Activated T-cell treated with anti-CD3 and anti-CD28 coated beads for 24 hours (primary cell): ENCODE results near the gene SLCO2A1.

ENCODE experiments used
- DNase-seq: peaks from one replicate; pipeline ENCODE4 v3.0.0-alpha.2; 2020; ENCODE audit warnings: low read depth

The SLCO2A1 gene

DNA sequence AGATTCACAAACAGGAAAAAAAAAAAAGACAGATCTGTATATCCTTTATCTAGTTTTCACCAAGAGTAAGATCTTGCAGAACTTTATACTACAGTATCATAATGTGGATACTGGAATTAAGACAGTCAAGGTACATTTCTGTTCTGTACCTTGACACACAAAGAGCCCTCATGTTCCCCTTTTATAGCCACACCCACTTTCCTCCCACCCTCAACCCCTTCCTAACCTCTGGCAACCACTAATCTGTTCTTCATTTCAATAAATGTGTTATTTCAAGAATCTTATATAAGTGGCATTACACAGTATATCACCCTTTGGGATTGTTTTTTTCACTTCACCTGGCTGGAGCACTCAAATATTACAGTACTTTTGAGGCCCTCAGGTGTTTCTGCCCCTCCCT lies 130.4 kb downstream of the SLCO2A1 start:
- no peak for DNase-seq

DNA sequence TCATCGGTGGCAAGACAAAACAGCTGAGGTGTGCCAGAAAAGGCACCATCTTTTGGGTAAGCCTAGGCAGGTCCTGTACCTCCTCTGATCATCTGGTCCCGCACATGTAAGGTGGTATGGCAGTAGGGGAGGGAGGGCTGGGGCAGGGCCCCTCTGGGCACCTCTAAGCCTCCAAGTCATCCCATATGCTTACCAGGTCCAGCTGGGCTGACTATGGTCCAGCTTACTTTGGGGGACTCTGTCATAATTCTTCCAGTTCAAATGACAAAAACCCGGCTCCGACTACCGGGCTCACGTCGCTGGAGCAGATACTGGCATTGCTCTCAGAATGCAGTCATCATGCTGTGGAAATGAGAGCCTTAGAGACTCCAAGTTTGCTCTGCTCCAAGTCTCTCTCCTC lies 132.2 kb downstream of the SLCO2A1 start:
- DNase-seq, result no peak

DNA sequence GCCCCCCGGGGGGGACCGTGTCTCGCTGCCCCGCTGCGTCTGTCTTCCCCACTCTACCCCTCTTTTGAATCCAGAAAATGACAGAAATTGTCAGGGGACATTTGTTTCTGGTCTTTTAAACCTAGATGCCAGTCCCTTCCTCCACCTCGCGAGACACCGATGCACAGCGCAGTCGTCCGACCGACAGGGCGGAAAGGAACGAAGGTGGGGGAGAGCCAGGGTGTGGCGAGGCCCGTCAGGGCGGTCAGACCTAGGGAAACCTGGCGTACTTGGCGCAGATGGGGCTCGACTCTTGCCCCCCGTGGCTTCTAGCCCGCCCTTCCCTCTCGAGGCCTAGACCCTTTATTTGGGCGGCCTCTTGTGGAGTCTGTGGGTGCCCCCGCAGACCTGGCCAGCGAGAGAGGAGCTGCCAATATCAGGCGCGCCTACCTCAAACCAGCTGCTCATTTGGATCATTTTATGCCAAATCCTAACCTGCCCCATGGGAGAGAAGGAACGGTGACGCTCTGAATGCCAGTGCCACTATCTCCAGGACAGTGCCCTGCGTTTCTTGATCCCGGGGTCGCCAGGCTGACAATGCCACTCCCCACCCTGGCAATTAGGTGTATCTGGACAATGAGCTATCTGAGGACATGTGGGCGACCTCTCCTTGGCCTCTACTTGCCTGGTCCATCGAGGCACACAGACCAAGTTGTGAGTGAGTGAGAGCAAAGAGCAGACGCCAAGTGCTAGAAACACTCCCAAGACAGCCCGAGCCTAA lies 133.5 kb downstream of the SLCO2A1 start:
- DNase-seq, result no peak

DNA sequence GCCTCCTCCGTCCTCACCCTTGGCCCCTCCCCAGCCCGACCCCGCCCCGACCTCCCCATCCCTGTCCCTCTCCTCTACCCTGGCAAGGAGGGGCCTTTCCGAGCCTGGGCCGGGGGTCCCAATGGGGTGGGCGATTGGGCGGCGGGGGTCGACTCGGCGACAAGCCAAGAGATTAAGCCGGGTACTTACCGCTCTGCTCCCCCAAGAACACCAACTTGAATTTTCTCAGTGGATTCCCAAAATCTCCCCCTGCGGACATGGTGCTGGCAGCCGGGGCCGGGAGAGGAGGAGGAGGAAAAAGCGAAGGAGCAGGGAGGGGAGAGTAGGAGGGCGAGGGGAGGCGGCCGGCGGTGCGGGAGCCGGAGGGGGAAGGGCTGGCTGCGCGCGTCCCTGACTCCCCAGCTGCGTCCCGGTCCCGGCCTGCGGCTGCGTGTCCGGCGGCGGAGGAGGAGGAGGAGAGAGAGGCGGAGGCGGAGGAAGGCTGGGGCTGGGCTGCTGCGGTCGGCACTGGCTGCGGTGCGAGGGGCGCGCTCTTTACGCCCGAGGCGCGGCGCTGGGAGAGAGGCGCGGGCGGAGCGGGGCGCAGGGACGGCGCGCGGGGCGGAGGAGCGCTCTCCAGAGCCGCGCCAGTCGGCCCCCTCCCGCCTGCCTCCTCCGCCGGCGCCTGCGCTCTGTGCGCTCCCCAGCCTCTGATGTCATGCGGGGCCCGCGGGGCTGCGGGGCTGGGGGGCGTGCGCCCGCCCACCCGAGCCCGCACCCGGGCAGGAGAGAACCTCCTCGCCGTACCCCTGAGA lies 134.3 kb downstream of the SLCO2A1 start, which contains the start of gene RAB6B:
Gene RAB6B (minus strand): TSS at position 675 of the 794 bp plus-strand sequence. CDS start 416 bp downstream, at position 259.
- no peak for DNase-seq

DNA sequence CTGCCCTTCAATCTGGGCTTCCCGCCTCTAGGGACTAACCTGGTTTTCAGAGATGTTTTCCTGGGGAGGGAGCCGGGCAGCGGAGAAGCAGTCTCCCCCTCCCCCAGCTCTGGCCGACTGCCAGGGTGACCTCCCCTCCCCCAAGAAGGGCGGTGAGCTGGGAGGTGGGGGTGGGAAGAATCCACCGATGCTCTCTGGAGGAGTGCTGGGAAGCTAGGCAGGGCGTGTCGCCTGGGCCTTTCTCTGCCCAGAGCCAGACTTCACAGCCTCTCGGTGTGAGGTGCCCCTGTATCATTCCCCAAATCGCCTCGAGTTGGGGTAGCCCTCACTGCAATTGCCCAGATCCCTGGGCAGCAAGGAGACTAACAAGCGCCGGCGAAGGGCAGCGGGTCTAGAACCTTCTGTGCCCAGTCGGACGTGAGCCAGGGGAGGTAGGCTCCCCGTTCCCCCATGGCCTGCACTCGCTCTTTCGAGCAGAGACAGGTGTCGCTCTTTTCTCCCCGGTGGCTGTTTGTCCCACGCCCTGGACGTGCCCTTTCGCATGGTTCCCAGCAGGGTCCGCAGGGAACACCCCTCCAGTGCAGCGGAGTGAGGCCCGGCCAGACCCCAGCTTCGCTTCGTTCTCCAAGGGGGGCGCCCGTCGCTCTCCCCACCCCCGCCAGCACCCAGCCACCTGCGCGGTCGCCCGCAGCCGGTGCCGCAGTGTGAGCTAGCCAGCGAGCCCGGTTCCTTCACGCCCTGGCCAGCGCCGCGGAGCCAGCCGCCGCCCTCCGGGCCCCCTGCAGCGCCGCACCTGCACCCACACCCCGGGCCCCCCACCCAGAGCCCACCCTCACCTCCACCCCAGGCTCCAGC lies 135.1 kb downstream of the SLCO2A1 start:
- no peak for DNase-seq

DNA sequence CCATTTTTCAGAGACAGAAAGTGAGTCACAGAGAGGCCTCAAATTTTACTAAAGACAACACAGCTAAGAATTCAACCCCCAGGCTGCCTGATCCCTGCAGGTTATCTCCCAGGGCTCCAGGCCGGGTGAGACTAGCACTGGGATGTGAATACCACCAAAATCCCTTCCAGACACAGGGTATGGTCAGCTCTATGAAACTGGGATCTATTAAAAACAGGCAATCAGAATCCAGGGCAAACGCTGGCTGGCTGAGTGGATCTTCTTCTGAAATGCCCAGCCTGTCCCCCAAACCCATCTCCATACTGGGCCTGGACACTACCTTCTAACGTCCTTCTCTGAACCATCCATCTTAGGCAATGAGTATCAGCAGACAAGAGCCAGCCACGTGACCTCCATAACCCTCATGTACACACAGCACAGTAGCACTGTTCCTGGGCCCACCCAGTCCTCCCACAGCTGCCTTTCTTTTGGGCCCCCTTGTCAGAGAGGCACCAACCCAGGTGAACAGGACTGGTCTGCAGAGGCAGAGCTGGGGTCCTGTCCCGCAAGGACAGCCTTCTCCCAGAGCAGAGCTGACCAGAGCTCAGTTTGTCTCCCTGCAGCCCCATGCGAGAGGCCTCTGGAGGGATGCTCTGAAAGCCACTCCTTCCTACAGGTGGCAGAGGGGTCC lies 135.9 kb downstream of the SLCO2A1 start:
- no peak for DNase-seq

DNA sequence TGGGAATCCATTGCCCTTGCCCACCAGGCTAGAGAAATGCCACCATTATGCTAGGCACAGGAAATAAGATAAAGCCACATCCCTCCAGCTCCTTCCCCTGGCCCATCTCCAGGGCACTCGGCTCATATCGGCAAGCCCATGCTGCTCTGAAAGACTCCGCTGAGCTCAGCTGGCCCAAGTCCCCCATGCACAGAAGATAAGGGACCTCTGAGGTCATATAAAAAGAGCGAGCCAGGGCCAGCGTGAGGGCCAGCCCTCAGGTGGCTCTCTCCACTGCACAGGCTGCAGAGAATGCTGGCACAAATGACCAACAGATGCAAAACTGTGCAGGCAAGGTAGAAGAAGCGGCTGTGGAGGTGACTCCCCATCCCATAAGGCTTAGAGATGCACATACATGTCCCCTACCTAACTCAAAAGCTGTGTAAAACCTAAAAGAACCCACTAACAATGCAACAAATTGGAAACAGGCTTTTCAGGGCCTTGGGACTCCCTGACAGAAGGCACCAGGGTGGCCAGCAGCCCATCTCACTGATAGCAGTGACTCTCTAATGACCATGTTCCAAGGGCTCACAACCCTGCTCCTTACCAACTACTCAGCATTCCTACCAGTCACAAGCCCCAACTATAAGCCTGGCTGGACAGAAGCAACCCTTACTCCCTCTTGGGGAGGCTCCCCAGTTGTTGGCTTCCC lies 137.0 kb downstream of the SLCO2A1 start:
- DNase-seq, result no peak

DNA sequence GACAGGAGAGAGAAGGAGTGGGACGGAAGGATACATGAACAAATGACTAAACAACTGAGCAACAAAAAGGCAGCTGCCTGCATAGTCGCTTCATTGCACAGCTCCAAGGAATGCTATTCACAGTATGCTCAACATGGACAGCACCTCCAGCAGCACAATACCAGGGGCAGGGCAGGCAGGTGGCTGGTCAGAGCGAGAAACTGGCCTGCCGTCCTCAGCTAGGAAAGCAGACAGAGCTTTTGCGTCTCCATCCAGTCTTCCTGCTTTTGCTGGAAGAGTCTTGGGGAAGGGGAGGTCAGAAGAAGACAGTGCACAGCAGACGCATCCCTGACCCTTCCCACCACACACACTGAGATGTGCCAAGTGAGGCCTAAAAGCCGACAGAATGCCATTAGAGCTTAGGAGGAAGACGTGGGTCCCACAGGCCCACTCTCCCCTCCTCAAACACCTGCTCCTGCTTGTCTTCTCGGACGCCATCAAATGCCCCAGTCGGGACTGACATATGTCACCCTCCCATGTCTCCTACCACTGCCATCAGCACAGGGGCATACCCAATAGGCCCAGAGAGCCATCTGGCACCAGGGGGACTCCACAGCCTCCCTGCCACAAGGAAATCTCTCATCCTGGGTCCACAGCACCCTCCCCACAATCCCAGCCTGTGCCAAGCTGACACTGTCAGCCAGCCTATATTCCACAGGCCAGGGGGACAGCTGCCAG lies 137.9 kb downstream of the SLCO2A1 start:
- DNase-seq, result no peak

DNA sequence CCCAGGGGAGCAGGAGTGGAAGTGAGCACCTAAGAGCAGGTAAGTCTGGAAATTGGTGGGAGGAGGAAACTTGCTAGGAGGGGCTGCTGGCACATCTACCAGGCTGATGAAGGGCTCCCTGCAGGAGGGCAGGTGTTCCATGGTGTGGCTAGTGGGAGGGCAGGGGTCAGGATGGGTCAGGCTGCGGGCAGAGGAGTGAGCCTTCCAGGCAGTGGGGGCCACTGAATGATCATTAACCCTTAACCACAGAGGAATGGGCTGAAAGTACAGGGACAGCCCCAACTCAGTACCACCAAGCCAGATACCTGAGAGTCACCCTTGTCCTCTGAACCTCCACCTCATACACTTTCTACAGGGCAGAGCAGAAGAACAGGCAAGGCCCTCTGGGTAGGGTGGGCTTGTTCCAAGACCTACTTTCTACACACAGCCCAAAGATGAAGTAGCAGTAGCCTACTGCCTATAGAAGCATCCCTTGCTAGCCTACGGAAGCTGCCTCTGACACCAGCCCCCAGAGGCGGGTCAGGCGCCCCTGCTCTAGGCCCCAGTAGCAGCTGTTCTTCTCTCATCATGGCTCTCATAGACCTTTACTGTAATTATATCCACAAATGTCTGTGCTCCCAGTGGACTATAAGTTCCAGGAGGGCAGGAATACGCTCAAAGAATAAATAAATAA lies 138.6 kb downstream of the SLCO2A1 start:
- no peak for DNase-seq

DNA sequence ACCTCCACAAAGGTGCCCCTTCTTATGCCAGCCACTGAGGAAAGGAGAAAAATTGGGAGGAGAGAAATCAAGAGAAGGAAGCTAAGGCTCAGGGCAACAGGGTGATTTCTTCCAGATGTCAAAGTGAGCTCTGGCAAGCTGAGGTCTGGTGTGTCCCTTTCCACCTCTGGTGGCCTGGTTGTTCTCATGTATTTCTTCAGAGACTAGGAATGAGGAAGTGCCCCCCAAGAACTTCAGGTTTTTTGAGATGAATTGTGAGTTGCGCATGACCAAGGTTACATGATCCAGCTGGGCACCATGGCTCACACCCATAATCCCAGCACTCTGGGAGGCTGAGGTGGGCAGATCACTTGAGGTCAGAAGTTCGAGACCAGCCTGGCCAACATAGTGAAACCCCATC lies 139.7 kb downstream of the SLCO2A1 start:
- no peak for DNase-seq

DNA sequence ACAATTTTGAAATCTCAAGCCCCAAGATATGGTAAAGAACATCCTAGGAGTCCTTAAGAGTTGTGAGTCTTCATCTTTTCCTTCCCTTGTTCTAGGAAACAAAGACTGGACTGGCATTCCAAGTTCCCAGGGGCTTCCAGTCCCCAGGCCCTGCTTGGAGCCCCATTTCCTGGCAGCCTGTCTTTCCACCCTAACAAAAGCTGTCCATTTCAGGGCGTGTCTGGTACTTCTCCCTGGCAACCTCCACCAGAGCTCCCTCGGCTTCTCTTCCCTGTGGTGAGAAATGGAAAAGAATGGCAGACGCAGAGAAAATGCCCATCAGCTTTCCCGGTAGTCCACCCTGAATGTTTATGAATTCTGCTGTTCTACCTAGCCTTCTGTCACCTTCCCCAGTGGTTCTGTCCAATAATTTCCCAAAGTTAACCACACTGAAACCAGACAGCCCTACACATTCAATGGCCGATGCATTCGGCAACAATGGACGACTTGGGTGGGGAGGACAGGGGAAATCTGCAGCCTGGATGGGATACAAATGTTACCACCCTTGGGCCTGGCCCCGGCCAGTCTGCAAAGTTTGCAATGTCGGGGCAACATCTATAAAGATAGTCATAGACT lies 140.9 kb downstream of the SLCO2A1 start:
- DNase-seq, result no peak

DNA sequence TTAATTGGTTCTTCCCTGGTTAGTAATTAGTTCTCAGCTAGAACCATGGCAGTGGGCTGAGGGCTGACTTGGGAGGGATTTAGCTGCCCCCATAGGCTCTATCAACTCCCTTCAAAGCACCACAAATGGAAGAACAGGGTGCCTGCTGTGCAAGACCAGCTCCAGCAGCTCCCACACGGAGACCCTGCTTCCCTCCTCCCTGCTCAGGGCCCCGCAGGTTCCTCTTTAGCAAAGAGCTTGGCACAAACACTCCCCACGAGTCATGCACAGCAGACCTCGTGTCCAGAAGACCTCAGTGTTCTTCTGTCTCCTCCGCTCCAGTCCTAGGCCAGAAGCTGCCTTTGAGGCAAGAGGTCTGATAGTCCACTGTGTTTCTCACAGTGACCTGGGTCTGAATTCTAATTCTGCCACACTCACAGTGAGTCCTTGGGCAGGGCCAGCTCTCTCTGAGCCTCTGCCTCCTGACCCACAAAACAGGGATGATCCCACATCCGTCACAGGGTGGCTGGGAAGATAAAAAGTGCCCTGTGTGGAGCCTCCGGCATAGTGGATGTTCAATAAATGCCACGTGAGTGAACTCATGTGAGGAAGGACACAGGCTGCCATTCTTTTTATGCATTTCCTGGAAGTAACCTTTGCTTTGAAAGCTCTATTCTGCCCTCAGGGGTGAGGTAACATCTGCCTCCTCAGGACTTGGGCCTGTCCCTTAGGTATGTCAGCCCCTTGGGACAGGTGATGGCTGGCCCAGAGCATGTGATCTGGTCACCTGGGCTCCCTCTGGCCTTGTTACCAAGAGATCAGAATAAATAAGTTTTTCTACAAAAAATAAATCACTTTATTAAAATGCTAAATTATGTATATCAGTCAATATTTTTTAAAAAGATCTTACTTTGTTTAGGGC lies 141.7 kb downstream of the SLCO2A1 start:
- DNase-seq, result no peak

DNA sequence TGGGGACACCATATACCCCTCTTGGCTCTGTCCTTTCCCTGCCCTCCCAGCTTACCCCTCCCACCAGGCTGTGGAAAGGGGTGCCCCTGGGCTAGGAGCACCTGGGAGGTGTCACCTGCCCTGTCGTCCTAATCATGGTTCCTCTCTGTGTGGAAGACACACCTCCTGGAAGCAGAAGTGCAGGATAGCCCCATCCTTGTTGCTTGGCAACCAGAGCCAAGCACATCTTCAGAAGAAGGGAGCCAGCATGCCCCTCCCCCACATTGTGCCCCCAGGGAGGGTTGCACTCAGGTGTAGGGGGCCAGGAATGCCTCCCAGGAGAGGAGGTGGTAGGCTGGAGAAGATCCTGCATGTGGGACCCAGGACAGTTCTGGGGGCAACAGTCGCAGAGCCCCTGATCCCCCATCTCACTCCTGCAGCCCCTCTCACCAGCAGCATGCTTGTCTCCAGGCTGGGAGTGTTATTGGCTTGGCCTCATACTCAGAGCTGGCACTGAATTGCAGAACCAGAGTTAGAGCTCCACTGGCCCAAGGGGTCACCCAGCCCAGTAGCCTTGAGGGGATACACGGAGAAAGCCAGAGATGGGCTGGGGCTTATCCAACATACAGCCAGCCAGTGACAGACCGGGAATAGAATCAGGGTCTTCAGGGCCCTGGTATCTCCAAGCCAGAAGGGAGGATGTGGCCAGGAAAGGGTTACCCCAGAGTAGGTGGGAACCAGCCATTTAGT lies 142.5 kb downstream of the SLCO2A1 start:
- no peak for DNase-seq

DNA sequence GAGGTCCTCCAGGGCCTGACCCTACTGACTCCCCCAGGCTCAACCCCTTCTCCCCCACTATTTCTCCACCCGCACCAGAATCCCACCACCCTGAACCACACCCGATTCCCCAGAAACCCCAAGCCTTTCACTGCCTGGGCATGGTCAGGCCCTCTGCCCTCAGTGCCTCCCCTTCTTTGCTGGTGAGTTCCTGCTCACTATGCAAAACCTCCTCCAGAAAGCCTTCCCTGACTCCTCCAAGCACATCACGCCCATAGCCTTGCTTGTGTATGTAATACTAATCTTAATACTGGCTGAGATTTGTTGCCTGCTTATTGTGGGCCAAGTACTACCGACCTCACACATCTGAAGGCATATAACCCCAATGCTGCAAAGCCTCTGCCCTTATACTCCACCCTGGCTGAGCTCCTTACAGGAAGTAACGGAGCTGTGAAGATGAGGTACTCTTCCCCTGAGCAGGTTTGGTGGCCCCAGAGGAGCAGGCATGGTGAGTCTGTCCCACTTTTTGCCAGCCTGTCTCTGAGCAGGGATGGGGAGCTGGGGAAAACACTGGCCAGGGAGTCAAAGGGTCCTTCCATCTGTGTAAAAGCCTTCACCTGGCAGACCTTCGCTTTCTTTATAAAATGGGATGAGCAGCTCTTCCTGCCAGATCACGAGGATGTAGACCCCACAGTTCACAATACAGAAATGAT lies 143.5 kb downstream of the SLCO2A1 start:
- DNase-seq, result no peak

DNA sequence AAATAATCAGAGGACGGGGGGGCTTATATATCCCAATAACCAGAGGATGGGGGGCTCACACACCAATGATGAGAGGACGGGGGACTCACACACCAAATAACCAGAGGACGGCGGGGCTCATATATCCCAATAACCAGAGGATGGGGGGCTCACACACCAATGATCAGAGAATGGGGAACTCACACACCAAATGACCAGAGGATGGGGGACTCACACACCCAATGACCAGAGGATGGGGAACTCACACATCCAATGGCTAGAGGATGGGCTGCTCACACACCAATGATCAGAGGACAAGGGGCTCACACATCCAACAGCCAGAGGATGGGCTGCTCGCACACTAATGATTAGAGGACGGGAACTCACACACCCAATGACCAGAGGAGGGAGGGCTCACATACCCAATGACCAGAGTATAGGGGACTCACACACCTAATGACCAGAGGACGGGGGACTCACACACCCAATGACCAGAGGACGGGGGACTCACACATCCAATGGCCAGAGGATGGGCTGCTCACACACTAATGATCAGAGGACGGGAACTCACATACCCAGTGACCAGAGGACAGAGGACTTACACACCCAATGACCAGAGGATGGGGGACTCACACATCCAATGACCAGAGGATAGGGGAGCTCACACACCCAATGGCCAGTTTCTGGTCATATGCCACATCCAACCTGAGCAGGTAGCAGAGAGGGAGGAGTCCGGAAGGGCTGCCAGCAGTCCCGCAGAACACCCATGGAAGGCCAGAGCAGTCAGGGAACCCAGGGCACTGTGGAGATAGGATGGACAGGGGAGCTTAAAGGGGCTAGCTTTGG lies 144.6 kb downstream of the SLCO2A1 start:
- no peak for DNase-seq
